Gastroesophageal sphincter (tissue), 3 donors: ENCODE measurements around the gene MTUS2.

Experiments used
- CTCF ChIP-seq, 4 experiments: fragments of 200-600 bp in 2 of 4; fragments of 450-650 bp in 2 of 4; sonication (generic) in 1 of 4; IDR thresholded peaks; one replicate each; pipeline ENCODE4 v1.5.1; 2017 to 2019; ENCODE audit warnings: antibody characterized with exemption in 4 of 4, mild to moderate bottlenecking in 2 of 4, moderate library complexity in 2 of 4
- POLR2AphosphoS5 ChIP-seq: sonication (generic); formaldehyde crosslinking; IDR thresholded peaks from one replicate; pipeline ENCODE4 v1.6.1; 2017; ENCODE audit warnings: antibody characterized with exemption

GRCh38 chr13:29039212-29039611 lies 219.1 kb downstream of the MTUS2 start:
- TF ChIP-seq POLR2AphosphoS5 (no peak), CTCF (IDR thresholded peaks at IDR 0.05) (no peak)
